Ovary (tissue), 3 donors: Measurements from ENCODE around the gene HPGD.

ENCODE experiments used
- CTCF ChIP-seq, 3 donors: fragments of 450-650 bp in 2 of 3; fragments of 200-600 bp in 1 of 3; IDR thresholded peaks; one replicate each; pipeline versions ENCODE4 v1.5.1 to v1.8.0; 2016 to 2022; ENCODE audit warnings: antibody characterized with exemption in 3 of 3, mild to moderate bottlenecking in 1 of 3
- EP300 ChIP-seq: sonication (generic); formaldehyde crosslinking; IDR thresholded peaks from one replicate; pipeline ENCODE4 v1.6.1; 2017; ENCODE audit warnings: antibody characterized with exemption
- donor health status: DM: no; HTN: no; CAD: no.

GRCh38 chr4:174532445-174532844 lies 10.2 kb upstream of the HPGD start:
- TF ChIP-seq CTCF (IDR thresholded peaks at IDR 0.05) = no peak
- TF ChIP-seq EP300 = no peak
